Measurements from ENCODE around the gene EIPR1. TPM values are rescaled to one million over a fixed set of nuclear protein-coding genes. Genes with fewer than 3 reads are reported as not detected.
"Not testable (repeated sequence)": the region's sequence is repeated elsewhere in the genome, so short reads cannot be mapped to it uniquely, and the experiment has no call there.

EIPR1 gene
- total RNA-seq, 1 experiment from 2014 or later: 69.5 TPM

DNA sequence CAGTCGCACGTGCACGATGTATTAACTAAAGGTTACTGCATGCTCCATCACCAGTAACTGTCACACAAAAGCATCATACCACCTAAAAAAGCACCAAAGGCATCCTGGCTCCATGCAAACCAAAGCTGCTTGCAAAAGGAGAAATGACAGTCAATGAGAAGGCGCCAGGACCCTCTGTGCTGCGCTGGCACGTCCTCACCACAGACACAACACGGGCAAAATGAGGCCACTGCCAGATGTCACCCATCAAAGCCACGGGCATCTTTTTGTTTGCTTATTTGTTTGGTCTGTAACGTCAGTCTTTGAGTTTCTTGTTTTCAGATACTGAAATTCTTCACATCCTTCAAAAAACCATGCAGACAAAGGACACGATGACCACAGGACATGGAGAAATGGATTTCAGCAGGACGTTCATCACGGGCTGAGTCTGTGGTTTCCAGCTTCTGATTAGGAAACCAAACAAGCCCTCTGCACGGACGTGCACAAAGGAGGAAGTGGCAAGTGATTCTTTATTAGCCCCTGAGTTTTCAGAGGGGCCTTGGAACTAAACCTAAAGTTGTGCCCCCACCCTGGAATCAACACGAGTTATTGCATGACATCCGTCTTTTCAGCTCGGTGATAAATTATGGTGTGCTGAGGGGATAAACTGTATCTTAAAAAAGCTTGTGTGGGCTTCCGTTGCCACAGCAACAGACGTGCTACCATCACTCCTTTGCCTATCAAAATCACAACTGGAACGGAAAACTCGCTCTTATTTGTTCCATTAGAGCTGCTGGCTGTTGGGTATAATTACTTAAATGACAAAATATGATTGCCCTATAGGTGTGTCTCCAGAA is 181.8 kb downstream of the EIPR1 start:
- in situ Hi-C loops (cut with HindIII; ENCODE audit: low sequenced_read_pairs): no loop called here
- no peak for DNase-seq (ENCODE audit: low spot score)

GRCh38 chr2:3194828-3195227 is 182.8 kb downstream of the EIPR1 start:
- in situ Hi-C loops (cut with HindIII; ENCODE audit: low sequenced_read_pairs): no loop called here
- DNase-seq (ENCODE audit: low spot score): no peak

- in situ Hi-C loops (cut with HindIII; ENCODE audit: low sequenced_read_pairs): no loop called here
- no peak for DNase-seq (ENCODE audit: low spot score)
Measured at GRCh38 chr2:3193443-3194330, 183.9 kb downstream of the EIPR1 start.

- peak; percentile 70 for DNase-seq (ENCODE audit: low spot score)
- in situ Hi-C loops (cut with HindIII; ENCODE audit: low sequenced_read_pairs): no loop called here
Measured at GRCh38 chr2:3192920-3193319, 184.7 kb downstream of the EIPR1 start.

DNA sequence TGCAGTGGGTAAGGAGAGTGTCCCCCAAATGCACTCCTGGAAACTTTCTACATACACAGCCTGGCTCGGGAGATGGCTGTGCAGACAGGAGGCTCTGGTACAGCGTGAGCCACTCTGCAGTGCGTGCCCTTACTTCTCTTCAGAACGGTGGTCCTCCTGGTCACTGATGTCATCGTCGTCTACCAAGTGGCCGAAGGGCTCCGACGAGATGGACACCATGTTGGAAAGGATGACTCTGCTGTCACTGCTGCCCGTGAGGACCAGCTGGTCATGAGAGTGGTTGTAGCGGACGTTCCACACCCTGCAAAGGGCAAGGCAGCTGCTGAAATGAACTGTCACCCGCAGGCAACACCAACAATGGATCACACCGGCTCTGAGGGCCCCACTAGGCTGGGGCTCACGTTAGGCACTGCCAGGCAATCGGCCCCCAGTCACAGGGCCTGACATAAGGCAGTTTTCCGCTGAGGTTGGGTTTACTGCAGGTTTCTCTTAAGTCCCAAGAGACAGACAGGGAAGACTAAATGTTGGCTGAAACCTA is 185.3 kb downstream of the EIPR1 start:
- DNase-seq (ENCODE audit: low spot score): no peak
- in situ Hi-C loops (cut with HindIII; ENCODE audit: low sequenced_read_pairs): no loop called here

DNA sequence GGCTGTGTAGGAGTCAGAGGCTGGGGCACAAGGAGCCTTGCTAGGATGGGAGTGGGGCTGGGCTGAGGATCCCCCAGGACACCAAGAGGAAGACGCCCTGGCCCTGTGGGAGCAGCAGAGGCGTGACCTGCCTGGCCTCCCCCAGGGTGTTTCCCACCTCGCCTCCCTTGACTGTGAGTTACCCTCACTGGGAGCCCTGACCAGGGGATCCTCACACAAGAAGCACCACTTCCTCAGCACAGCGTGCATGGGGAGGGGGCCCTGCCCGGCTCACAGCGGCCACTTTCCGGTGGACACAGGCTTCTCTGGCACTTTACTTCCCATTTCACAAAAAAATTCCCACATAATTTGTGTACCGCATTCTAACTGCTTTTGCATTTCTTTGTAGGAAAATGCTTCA is 187.7 kb downstream of the EIPR1 start:
- no peak for DNase-seq (ENCODE audit: low spot score)
- in situ Hi-C loops (cut with HindIII; ENCODE audit: low sequenced_read_pairs): no loop called here

- in situ Hi-C loops (cut with HindIII; ENCODE audit: low sequenced_read_pairs): no loop called here
- no peak for DNase-seq (ENCODE audit: low spot score)
Measured at GRCh38 chr2:3189076-3189591, 188.5 kb downstream of the EIPR1 start.

DNA sequence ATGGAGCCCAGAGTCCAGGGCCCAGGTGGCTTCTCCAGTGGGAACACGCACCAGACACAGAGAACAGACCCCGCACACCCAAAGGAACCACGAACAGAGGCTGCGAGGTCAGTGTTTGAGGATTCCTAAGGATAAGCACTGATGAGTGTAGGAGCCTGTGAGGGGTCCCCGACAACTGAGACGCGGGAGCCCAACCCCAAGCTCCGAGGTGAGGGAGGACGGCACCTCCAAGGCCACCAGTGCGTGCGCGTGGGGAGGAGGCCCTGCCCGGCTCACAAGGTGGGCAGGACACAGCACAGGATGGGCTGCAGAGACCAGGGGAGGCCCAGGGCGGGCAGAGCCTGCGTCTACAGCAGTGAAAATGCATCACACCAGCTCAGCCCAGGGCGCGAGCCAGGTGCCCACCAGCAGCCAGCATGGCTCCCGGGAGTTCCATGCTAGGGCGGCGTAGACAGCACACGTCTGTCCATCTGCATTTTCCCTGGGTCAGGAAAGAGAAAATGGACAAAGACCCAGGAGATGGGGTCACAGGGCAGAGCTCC is 189.1 kb downstream of the EIPR1 start:
- DNase-seq (ENCODE audit: low spot score): no peak
- in situ Hi-C loops (cut with HindIII; ENCODE audit: low sequenced_read_pairs): no loop called here

GRCh38 chr2:3187467-3187866 is 190.2 kb downstream of the EIPR1 start:
- in situ Hi-C loops (cut with HindIII; ENCODE audit: low sequenced_read_pairs): no loop called here
- DNase-seq (ENCODE audit: low spot score): no peak

DNA sequence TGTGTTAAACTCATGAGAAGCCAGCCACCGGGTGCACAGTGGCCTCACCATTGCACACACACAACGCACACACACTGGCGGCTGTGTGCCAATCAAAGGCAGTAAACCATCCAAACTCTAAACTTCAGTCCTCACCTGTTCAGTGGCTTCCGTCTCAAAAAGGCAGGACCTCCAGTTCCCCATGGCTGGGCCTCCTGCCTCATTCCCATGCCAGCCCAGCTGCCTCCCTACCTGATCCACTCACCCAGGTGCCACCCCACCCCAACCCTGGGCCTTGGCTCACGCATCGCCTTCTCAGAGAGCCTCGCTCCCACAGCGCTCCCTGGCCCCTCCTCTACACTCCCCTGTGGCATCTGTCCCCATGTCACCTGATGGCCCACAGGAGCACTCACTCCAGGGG is 190.9 kb downstream of the EIPR1 start:
- in situ Hi-C loops (cut with HindIII; ENCODE audit: low sequenced_read_pairs): no loop called here
- no peak for DNase-seq (ENCODE audit: low spot score)

GRCh38 chr2:3185910-3186309 is 191.7 kb downstream of the EIPR1 start:
- in situ Hi-C loops (cut with HindIII; ENCODE audit: low sequenced_read_pairs): no loop called here
- DNase-seq (ENCODE audit: low spot score): no peak

- DNase-seq (ENCODE audit: low spot score): no peak
- in situ Hi-C loops (cut with HindIII; ENCODE audit: low sequenced_read_pairs): no loop called here
Measured at GRCh38 chr2:3185256-3185655, 192.4 kb downstream of the EIPR1 start.

- in situ Hi-C loops (cut with HindIII; ENCODE audit: low sequenced_read_pairs): no loop called here
- peak; percentile 29 for DNase-seq (ENCODE audit: low spot score)
Measured at GRCh38 chr2:3184167-3184566, 193.5 kb downstream of the EIPR1 start.

DNA sequence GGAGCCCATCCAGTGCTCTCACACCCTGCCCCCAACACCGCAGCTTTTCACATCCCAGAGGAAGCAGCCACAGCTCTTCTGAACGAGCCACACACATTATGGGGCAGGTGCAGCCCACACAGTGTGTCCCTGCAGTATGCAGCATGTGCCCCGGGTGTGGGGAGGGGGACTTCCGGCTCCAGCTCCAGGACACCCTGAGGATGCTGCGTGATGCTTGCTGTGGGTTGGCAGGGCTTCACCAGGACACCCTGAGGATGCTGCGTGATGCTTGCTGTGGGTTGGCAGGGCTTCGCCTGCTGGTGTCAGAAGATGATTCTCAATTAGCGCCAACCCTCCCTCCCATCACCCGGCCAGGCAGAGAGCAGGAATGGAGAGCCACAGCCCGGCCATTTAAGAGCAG is 193.9 kb downstream of the EIPR1 start:
- DNase-seq (ENCODE audit: low spot score): no peak
- in situ Hi-C loops (cut with HindIII; ENCODE audit: low sequenced_read_pairs): no loop called here

DNA sequence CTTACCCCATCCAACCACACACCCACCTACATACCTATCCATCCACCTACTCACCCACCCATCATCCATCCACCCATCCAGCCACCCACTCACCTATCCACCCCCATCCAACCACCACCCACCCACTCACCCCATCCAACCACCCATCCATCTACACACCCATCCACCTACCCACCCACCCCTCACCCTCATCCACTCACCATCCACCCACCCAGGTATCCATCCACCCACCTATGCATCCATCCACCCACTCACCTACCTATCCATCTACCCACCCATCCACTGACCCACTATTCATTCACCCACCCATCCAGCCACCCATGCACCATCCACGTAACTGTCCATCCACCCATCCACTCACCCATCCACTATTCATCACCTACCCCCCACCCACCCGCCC is 194.8 kb downstream of the EIPR1 start:
- in situ Hi-C loops (cut with HindIII; ENCODE audit: low sequenced_read_pairs): no loop called here
- DNase-seq (ENCODE audit: low spot score): no peak

DNA sequence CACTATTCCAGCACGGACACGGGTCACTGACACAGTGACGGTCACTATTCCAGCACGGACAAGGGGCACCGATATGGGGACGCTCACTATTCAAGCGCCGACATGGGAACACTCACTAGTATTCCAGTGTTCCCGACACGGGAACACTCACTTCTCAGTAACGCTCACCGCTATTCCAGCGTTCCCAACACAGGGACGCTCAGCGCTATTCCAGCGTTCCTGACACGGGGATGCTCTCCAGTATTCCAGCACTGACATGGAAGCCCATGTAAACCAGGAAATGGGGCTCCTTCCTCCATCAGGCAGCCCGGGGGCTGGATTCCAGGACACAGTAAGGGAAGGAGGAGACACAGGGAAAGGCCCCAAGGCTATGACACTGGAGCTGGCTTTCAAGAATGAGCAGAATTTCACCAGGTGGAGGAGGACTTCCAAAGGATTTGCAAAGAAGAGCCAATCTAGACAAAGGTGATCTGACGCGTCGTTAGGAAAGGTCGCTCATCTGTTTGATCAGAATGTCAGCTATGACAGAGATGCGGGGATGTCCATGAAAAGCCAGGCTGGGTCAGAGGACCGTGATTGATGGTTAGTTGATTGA is 196.1 kb downstream of the EIPR1 start:
- DNase-seq (ENCODE audit: low spot score): no peak
- in situ Hi-C loops (cut with HindIII; ENCODE audit: low sequenced_read_pairs): no loop called here

DNA sequence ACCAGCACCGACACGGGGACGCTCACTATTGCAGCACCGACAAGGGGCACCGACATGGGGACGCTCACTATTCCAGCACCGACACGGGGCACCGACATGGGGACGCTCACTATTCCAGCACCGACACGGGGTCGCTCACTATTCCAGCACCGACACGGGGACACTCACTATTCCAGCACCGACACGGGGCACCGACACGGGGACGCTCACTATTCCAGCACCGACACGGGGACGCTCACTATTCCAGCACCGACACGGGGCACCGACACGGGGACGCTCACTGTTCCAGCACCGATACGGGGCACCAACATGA is 196.8 kb downstream of the EIPR1 start:
- DNase-seq (ENCODE audit: low spot score); in situ Hi-C loops (cut with HindIII; ENCODE audit: low sequenced_read_pairs): not testable (repeated sequence)

DNA sequence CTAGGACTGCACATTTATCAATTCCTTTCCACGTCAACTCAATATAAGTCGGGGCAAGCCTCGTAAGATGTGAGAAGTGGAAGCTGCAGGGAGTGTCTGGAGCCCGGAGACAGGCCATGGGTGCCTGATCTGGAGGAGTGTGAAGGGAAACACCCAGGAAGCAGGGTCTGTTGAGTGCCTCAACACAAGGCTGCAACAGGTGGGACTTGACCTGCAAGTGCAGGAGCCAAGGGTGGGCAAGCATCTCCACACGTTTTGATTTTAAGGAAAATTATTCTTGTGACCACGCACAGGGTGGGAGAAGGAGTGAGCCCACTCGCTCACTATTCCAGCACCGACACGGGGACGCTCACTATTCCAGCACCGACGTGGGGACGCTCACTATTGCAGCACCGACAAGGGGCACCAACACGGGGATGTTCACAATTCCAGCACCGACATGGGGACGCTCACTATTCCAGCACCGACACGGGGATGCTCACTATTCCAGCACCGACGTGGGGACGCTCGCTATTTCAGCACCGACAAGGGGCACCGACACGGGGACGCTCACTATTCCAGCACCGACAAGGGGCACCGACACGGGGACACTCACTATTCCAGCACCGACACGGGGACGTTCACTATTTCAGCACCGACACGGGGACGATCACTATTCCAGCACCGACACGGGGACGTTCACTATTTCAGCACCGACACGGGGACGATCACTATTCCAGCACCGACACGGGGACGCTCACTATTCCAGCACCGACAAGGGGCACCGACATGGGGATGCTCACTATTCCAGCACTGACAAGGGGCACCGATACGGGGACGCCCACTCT is 197.3 kb downstream of the EIPR1 start:
- in situ Hi-C loops (cut with HindIII; ENCODE audit: low sequenced_read_pairs): no loop called here
- DNase-seq (ENCODE audit: low spot score): no peak

DNA sequence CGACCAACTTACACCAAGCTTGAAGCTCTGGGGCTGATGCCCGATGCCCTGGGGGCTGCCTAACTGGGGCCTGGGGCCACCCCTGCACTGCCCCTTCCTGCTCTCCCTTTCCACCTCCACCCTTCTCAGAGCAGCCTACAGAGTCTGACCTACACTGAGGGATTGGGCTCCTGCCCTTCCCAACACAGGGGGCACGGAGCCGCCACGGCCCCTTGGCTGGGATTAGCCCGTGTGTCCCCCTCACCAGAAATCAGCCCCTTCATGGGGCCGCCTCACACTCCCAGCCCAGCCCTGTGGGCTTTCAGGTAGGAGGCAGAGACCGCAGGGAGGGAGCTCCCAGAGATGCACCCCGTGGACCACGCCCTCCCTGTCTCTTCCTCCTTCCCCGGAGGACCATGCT is 198.0 kb downstream of the EIPR1 start:
- in situ Hi-C loops (cut with HindIII; ENCODE audit: low sequenced_read_pairs): no loop called here

More for the DNA sequence above, 198.0 kb downstream of the EIPR1 start:
- no peak for DNase-seq (ENCODE audit: low spot score)
